PC-9 (cell line): Measurements from ENCODE around the gene RAB6C. TPM values are rescaled to one million over a fixed set of nuclear protein-coding genes. Genes with fewer than 3 reads are reported as not detected.
A peak's percentile ranks its signal among the peaks of the same experiment; 100 is the strongest.
"Not testable (repeated sequence)": the region's sequence is repeated elsewhere in the genome, so short reads cannot be mapped to it uniquely, and the experiment has no call there.

ENCODE experiments used
- BruUV-seq: library from RNA; stranded (reverse); fragments of 400-500 nt; replicated peaks from 2 replicates; lab custom pipeline; 2021; lab: Mats Ljungman, UMichigan
- CTCF ChIA-PET: fragments of 300-600 bp; sonication (Branson Sonifier 250); formaldehyde crosslinking; loops from one replicate; lab custom pipeline; 2022; ENCODE audit warnings: antibody characterized with exemption; lab: Charles Lee
- POLR2A ChIA-PET: fragments of 300-600 bp; sonication (Branson Sonifier 250); formaldehyde crosslinking; loops from one replicate; lab custom pipeline; 2022; ENCODE audit warnings: antibody characterized with exemption; ENCODE audit not compliant: unreplicated experiment; lab: Charles Lee
- DNase-seq, 2 experiments: peaks; one replicate each; pipeline versions ENCODE4 v3.0.0 to v3.0.0-alpha.2; 2015 to 2022; ENCODE audit warnings: mixed read lengths in 1 of 2
- H2AFZ ChIP-seq: fragments of 200-600 bp; sonication (generic); 2 replicates; pipeline ENCODE4 v1.8.1; 2017; ENCODE audit warnings: antibody characterized with exemption
- H3F3A ChIP-seq: fragments of 200-600 bp; sonication (generic); 2 replicates; pipeline ENCODE4 v1.8.1; 2017; ENCODE audit warnings: antibody characterized with exemption, mild to moderate bottlenecking, low read depth; ENCODE audit not compliant: insufficient read depth
- H3K27ac ChIP-seq: fragments of 200-600 bp; sonication (generic); 2 replicates; pipeline ENCODE4 v1.6.1; 2016; ENCODE audit warnings: mixed run types
- H3K27me3 ChIP-seq: fragments of 200-600 bp; sonication (generic); 2 replicates; pipeline ENCODE4 v1.6.1; 2016; ENCODE audit warnings: low read depth, mixed run types; ENCODE audit not compliant: insufficient read depth
- H3K36me3 ChIP-seq: fragments of 200-600 bp; sonication (generic); 2 replicates; pipeline ENCODE4 v1.6.1; 2016; ENCODE audit warnings: low read depth, mixed run types
- H3K4me1 ChIP-seq: fragments of 200-600 bp; sonication (generic); replicated peaks from 2 replicates; pipeline ENCODE4 v1.6.1; 2016; ENCODE audit warnings: mixed run types; ENCODE audit not compliant: insufficient read depth
- H3K4me2 ChIP-seq: fragments of 200-600 bp; sonication (generic); 2 replicates; pipeline ENCODE4 v1.6.1; 2017; ENCODE audit warnings: mixed run types
- H3K4me3 ChIP-seq: fragments of 200-600 bp; sonication (generic); 2 replicates; pipeline ENCODE4 v1.6.1; 2016; ENCODE audit warnings: mixed run types
- H3K79me2 ChIP-seq: fragments of 200-600 bp; sonication (generic); 2 replicates; pipeline ENCODE4 v1.6.1; 2017; ENCODE audit warnings: low read depth, mixed run types
- H3K9me2 ChIP-seq: fragments of 200-600 bp; sonication (generic); 2 replicates; pipeline ENCODE4 v1.8.1; 2017; ENCODE audit warnings: mild to moderate bottlenecking; ENCODE audit not compliant: insufficient read depth
- H3K9me3 ChIP-seq: fragments of 200-600 bp; sonication (generic); 2 replicates; pipeline ENCODE4 v1.8.1; 2016; ENCODE audit warnings: low read depth; ENCODE audit not compliant: insufficient read depth
- H4K20me1 ChIP-seq: fragments of 200-600 bp; sonication (generic); 2 replicates; pipeline ENCODE4 v1.8.1; 2017; ENCODE audit not compliant: insufficient read depth
- CTCF ChIP-seq: fragments of 200-600 bp; sonication (generic); conservative IDR thresholded peaks from 2 replicates; pipeline ENCODE4 v1.6.1; 2017; ENCODE audit warnings: mixed run types, antibody characterized with exemption, mild to moderate bottlenecking, moderate library complexity
- EZH2 ChIP-seq: fragments of 200-600 bp; sonication (generic); IDR thresholded peaks from 2 replicates; pipeline ENCODE4 v1.8.0; 2017; ENCODE audit warnings: antibody characterized with exemption, low read depth
- intact Hi-C: fragments of 100-400 bp; cut with micrococcal nuclease; formaldehyde crosslinking; loops from one replicate; pipeline ENCODE4 v1.10.0; 2022; ENCODE audit not compliant: unreplicated experiment
- total RNA-seq: library from RNA; stranded (reverse); gene quantifications from 2 replicates; pipeline ENCODE4 v1.2.3, GENCODE V29; 2021

Gene RAB6C
- total RNA-seq, 1 experiment from 2014 or later: not detected

DNA sequence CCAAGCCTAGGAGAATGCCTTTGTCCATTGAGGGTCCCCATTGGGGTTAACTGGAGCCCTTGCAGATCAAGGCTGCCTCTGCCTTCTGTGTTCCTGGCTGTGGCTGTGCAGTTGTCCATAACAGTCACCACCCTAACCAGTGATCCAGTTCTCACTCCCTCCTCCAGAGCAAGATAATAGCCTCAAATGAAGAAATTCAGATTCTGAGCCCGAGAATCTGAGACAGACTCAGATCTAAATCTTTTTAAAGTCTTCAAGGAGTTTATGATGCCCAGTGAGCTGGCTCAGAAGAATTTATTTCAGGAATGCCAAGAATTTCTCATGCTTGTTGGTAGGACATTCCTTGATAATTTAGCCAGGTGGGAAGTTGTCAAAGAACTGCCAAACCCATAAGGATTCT, 44.3 kb upstream of the RAB6C start:
- intact Hi-C loops: no loop called here
- H3K27ac ChIP-seq: no peak overlapping the region
- H3K4me3 ChIP-seq: no peak overlapping the region
- no peaks in the 10 kb centered on the region for H3K36me3 ChIP-seq
- DNase-seq: no peak
- H3K4me2 ChIP-seq: no peak overlapping the region
- H2AFZ ChIP-seq: no peak overlapping the region
- no peaks in the 10 kb centered on the region for H3F3A ChIP-seq
- H4K20me1 ChIP-seq: no peaks in the 10 kb centered on the region
- peaks cover 45% of the 10 kb centered on the region for H3K27me3 ChIP-seq
- POLR2A ChIA-PET: no interaction called here
- CTCF ChIA-PET: no interaction called here
- H3K79me2 ChIP-seq: no peaks in the 10 kb centered on the region
- no peaks in the 10 kb centered on the region for H3K9me2 ChIP-seq
- no TSS peak for BruUV-seq
- H3K9me3 ChIP-seq: no peaks in the 10 kb centered on the region
- H3K4me1 ChIP-seq: no peaks in the 10 kb centered on the region
- TF ChIP-seq EZH2 (no peak), CTCF (no peak)

GRCh38 chr2:129936334-129936934, 43.0 kb upstream of the RAB6C start:
- ChIA-PET CTCF (interaction anchor here (0.9 kb wide), 1 partner anchor 396 kb away, joined by 7 read pairs; no protein-coding TSS in a partner anchor), POLR2A (interaction anchor here (0.6 kb wide), 1 partner anchor 315 kb away, joined by 4 read pairs; no protein-coding TSS in a partner anchor)
- Histone ChIP-seq H3K9me2 (no peaks in the 10 kb centered on the region), H3K79me2 (no peaks in the 10 kb centered on the region), H3K27ac (no peak overlapping the region), H2AFZ (no peak overlapping the region), H3K4me2 (no peak overlapping the region), H3K4me1 (no peaks in the 10 kb centered on the region), H3F3A (no peaks in the 10 kb centered on the region), H4K20me1 (no peaks in the 10 kb centered on the region), H3K27me3 (peaks cover 40% of the 10 kb centered on the region), H3K4me3 (no peak overlapping the region), H3K9me3 (no peaks in the 10 kb centered on the region), H3K36me3 (no peaks in the 10 kb centered on the region)
- TF ChIP-seq CTCF: peak; percentile 75
- TF ChIP-seq EZH2: no peak
- intact Hi-C loops: loop anchor here (1.0 kb wide), 1 partner anchor 396 kb away; no protein-coding TSS in a partner anchor
- DNase-seq: peak in 1 of 2 experiments; percentile 54
- BruUV-seq: no TSS peak

- POLR2A ChIA-PET, intact Hi-C loops, H3K27ac ChIP-seq, DNase-seq, H3K4me1 ChIP-seq, H3F3A ChIP-seq, H3K4me3 ChIP-seq, H3K9me3 ChIP-seq, H3K9me2 ChIP-seq, CTCF ChIA-PET, H4K20me1 ChIP-seq, H3K4me2 ChIP-seq, BruUV-seq, H2AFZ ChIP-seq, H3K36me3 ChIP-seq, H3K79me2 ChIP-seq: not testable (repeated sequence)
- peaks cover 40% of the 10 kb centered on the region for H3K27me3 ChIP-seq
Observed at GRCh38 chr2:129938850-129939471, 40.5 kb upstream of the RAB6C start.

DNA sequence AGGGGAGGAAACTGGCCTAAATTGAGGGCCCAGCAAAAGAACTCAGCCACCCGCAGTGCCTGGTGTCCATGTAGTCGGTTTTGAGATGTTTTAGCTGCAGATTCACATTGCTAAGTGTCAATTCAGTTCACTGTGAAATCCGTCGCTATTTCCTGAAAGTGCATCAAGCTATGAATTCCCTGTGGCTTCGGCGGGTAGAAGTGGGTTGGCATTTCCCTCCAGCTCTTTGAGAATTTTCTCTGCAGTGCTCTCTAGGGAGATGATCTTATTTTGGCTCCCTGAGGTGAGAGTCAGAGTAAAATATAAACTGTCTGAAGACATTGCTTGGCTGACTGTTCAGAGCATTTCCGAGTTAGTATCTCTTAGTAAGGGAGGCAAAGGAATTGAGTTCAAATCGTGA, 36.0 kb upstream of the RAB6C start:
- H3K9me3 ChIP-seq, BruUV-seq: not testable (repeated sequence)

More for the DNA sequence above, 36.0 kb upstream of the RAB6C start:
- H3K36me3 ChIP-seq, H3K79me2 ChIP-seq, H3K4me1 ChIP-seq, CTCF ChIA-PET, intact Hi-C loops, H3K4me3 ChIP-seq, H3K27ac ChIP-seq, H4K20me1 ChIP-seq, H3F3A ChIP-seq, H2AFZ ChIP-seq, H3K4me2 ChIP-seq, POLR2A ChIA-PET, DNase-seq, H3K9me2 ChIP-seq: not testable (repeated sequence)
- peaks cover 43% of the 10 kb centered on the region for H3K27me3 ChIP-seq
